HCT116 (cell line): Measurements from ENCODE around the gene THOC2.

Source experiments
- CTCF ChIP-seq, 3 experiments: fragments of 200-600 bp in 1 of 3; sonication (generic) in 1 of 3; IDR thresholded peaks in 2 of 3; conservative IDR thresholded peaks in 1 of 3; 2 replicates each; pipeline ENCODE4 v1.5.1; 2012 to 2017; ENCODE audit warnings: low read depth in 2 of 3, low read length in 2 of 3, antibody characterized with exemption in 1 of 3, borderline replicate concordance in 1 of 3, control low read depth in 1 of 3, mild to moderate bottlenecking in 1 of 3, mixed read lengths in 1 of 3, mixed run types in 1 of 3, moderate library complexity in 1 of 3; ENCODE audit not compliant: insufficient read depth in 1 of 3
- EGR1 ChIP-seq: IDR thresholded peaks from 2 replicates; pipeline ENCODE4 v1.6.1; 2012; ENCODE audit warnings: low read depth
- EZH2 ChIP-seq: fragments of 200-600 bp; sonication (generic); IDR thresholded peaks from 2 replicates; pipeline ENCODE4 v1.6.1; 2017; ENCODE audit warnings: antibody characterized with exemption, mixed run types
- EZH2phosphoT487 ChIP-seq: fragments of 200-600 bp; IDR thresholded peaks from 2 replicates; pipeline ENCODE4 v1.6.1; 2018; ENCODE audit warnings: antibody characterized with exemption, borderline replicate concordance
- JUND ChIP-seq: IDR thresholded peaks from 2 replicates; pipeline ENCODE4 v1.6.1; 2012
- POLR2A ChIP-seq: IDR thresholded peaks from 2 replicates; pipeline ENCODE4 v1.7.0; 2011; ENCODE audit warnings: borderline replicate concordance; ENCODE audit not compliant: insufficient read depth, insufficient read length; ENCODE audit errors: extremely low read depth
- POLR2AphosphoS5 ChIP-seq: IDR thresholded peaks from 2 replicates; pipeline ENCODE4 v1.6.1; 2011; ENCODE audit warnings: mild to moderate bottlenecking, low read depth, low read length, moderate library complexity
- REST ChIP-seq: IDR thresholded peaks from 2 replicates; pipeline ENCODE4 v1.6.1; 2012; ENCODE audit warnings: low read depth
- SRF ChIP-seq: IDR thresholded peaks from 2 replicates; pipeline ENCODE4 v1.6.1; 2012; ENCODE audit warnings: low read depth
- TCF7L2 ChIP-seq: IDR thresholded peaks from 2 replicates; pipeline ENCODE4 v1.7.0; 2011; ENCODE audit warnings: borderline replicate concordance, inconsistent platforms; ENCODE audit not compliant: insufficient read depth, insufficient read length; ENCODE audit errors: extremely low read depth
- YY1 ChIP-seq: IDR thresholded peaks from 2 replicates; pipeline ENCODE4 v1.6.1; 2011; ENCODE audit warnings: low read length, low read depth, moderate library complexity, mild to moderate bottlenecking; ENCODE audit not compliant: insufficient replicate concordance; ENCODE audit errors: extremely low read depth
- ZNF274 ChIP-seq: fragments of 200-500 bp; sonication (Bioruptor generic); IDR thresholded peaks from 2 replicates; pipeline ENCODE4 v1.6.1; 2014; ENCODE audit warnings: mild to moderate bottlenecking, low read depth, low read length, inconsistent platforms

- TF ChIP-seq CTCF (IDR thresholded peaks at IDR 0.05 in 2 of 3, conservative IDR thresholded peaks at IDR 0.05 in 1 of 3; ENCODE audit: borderline replicate concordance in 1 of 3, insufficient read depth in 1 of 3, low read depth in 2 of 3, low read length in 2 of 3), result no peak
- TF ChIP-seq SRF, result no peak
- no peak for TF ChIP-seq POLR2AphosphoS5
- no peak for TF ChIP-seq POLR2A
- TF ChIP-seq EZH2, result no peak
- TF ChIP-seq TCF7L2, result no peak
- no peak for TF ChIP-seq EZH2phosphoT487
- TF ChIP-seq ZNF274, result no peak
- TF ChIP-seq JUND, result no peak
- no peak for TF ChIP-seq EGR1
- TF ChIP-seq YY1, result no peak
- TF ChIP-seq REST, result no peak
These were observed 44.3 kb downstream of the THOC2 start for GRCh38 chrX:123688524-123688923.
